ENCODE measurements around the gene MAML2. TPM values are rescaled to one million over a fixed set of nuclear protein-coding genes. Genes with fewer than 3 reads are reported as not detected.
A peak's percentile ranks its signal among the peaks of the same experiment; 100 is the strongest.

Gene MAML2
- total and polyA plus RNA-seq, 2 of the 13 experiments (the other 11 are each of a cell fraction or from before 2014, with no cell fraction given) = 2.3 to 25.9 TPM

GRCh38 chr11:96389720-96390487, 46.9 kb upstream of the MAML2 start, which contains the start of the genes CCDC82 and JRKL (continued):
- TF ChIP-seq REST (IDR thresholded peaks at IDR 0.05; ENCODE audit: borderline replicate concordance in 1 of 2, low read depth in 1 of 2, low read length in 2 of 2) = peak in 1 of 2 experiments; percentile 21; a peak in 1 of 4 replicates
- TF ChIP-seq MAFG (CRISPR knock-in tag; IDR thresholded peaks at IDR 0.05) = no peak
- peak; percentile 77 for TF ChIP-seq POLR2AphosphoS5 (IDR thresholded peaks at IDR 0.05; ENCODE audit: low read depth, low read length)
- TF ChIP-seq ZNF251 (CRISPR knock-in tag; IDR thresholded peaks at IDR 0.05) = no peak
- TF ChIP-seq HNF1A (IDR thresholded peaks at IDR 0.05; ENCODE audit: low read depth) = no peak
- TF ChIP-seq HNF1A (CRISPR knock-in tag; IDR thresholded peaks at IDR 0.05; ENCODE audit: borderline replicate concordance) = peak; percentile 53; the same call in 1 of the 2 replicates
- TF ChIP-seq ZBTB14 (CRISPR knock-in tag; IDR thresholded peaks at IDR 0.05) = no peak; the same call in 1 of the 2 replicates
- TF ChIP-seq TOE1 (CRISPR knock-in tag; IDR thresholded peaks at IDR 0.05) = no peak
- no peak for TF ChIP-seq SMC3 (IDR thresholded peaks at IDR 0.05; ENCODE audit: low read length)
- TF ChIP-seq ZNF256 (CRISPR knock-in tag; conservative IDR thresholded peaks at IDR 0.05) = peak; percentile 62; the same call in 1 of the 2 replicates
- no peak; the same call in 1 of the 2 replicates for TF ChIP-seq ZNF484 (CRISPR knock-in tag; IDR thresholded peaks at IDR 0.05; ENCODE audit: borderline replicate concordance, low read depth)
- no peak for TF ChIP-seq PLSCR1 (CRISPR knock-in tag; IDR thresholded peaks at IDR 0.05; ENCODE audit: borderline replicate concordance)
- TF ChIP-seq TBX3 (IDR thresholded peaks at IDR 0.05; ENCODE audit: borderline replicate concordance) = no peak
- peak; percentile 51; the same call in 1 of the 2 replicates for TF ChIP-seq ZNF740 (CRISPR knock-in tag; IDR thresholded peaks at IDR 0.05)
- TF ChIP-seq IKZF5 (CRISPR knock-in tag; IDR thresholded peaks at IDR 0.05) = no peak; the same call in 1 of the 2 replicates
- no peak for TF ChIP-seq MAF1 (CRISPR knock-in tag; IDR thresholded peaks at IDR 0.05; ENCODE audit: borderline replicate concordance)
- no peak for TF ChIP-seq GTF3A (CRISPR knock-in tag; conservative IDR thresholded peaks at IDR 0.05)
